Heart right ventricle (tissue), 16 donors: ENCODE measurements around the gene SLC22A2. TPM values are rescaled to one million over a fixed set of nuclear protein-coding genes. Genes with fewer than 3 reads are reported as not detected.
"Not testable (repeated sequence)": the region's sequence is repeated elsewhere in the genome, so short reads cannot be mapped to it uniquely, and the experiment has no call there.

Experiments used
- ATAC-seq, 8 donors: fragments of 200-7000 bp; cut with Tn5 transposase; one replicate each; pipeline ENCODE4 v1.9.1; 2020; ENCODE audit warnings: mild to moderate bottlenecking in 8 of 8, moderate library complexity in 8 of 8, moderate number of reproducible peaks in 1 of 8
- DNase-seq, 2 donors: peaks; one replicate each; pipeline ENCODE4 v3.0.0-alpha.2; 2020
- H3K27ac ChIP-seq, 10 donors: fragments of 200-600 bp; sonication (generic) in 2 of 10; one replicate each; pipeline versions ENCODE4 v1.5.0 to v1.8.0; 2020 to 2022; ENCODE audit warnings: mild to moderate bottlenecking in 3 of 10
- H3K27me3 ChIP-seq, 7 donors: fragments of 200-600 bp; one replicate each; pipeline ENCODE4 v1.8.0; 2021 to 2022; ENCODE audit warnings: mild to moderate bottlenecking in 2 of 7
- H3K36me3 ChIP-seq, 9 donors: fragments of 200-600 bp; sonication (generic) in 1 of 9; one replicate each; pipeline versions ENCODE4 v1.5.0 to v1.8.0; 2020 to 2022; ENCODE audit warnings: mild to moderate bottlenecking in 2 of 9
- H3K4me1 ChIP-seq, 9 donors: fragments of 200-600 bp; sonication (generic) in 1 of 9; one replicate each; pipeline versions ENCODE4 v1.5.0 to v1.8.0; 2020 to 2022; ENCODE audit warnings: mild to moderate bottlenecking in 4 of 9
- H3K4me3 ChIP-seq, 10 donors: fragments of 200-600 bp; sonication (generic) in 2 of 10; one replicate each; pipeline versions ENCODE4 v1.5.0 to v1.8.0; 2020 to 2022; ENCODE audit warnings: mild to moderate bottlenecking in 7 of 10, moderate library complexity in 2 of 10
- H3K9me3 ChIP-seq, 11 donors: fragments of 200-600 bp in 10 of 11; sonication (generic) in 2 of 11; one replicate each; pipeline versions ENCODE4 v1.5.0 to v1.8.0; 2013 to 2022; ENCODE audit warnings: mild to moderate bottlenecking in 2 of 11, control low read depth in 1 of 11, moderate library complexity in 1 of 11
- whole genome bisulfite sequencing, 2 donors: extraction: QIAGEN DNeasy Blood & Tissue Kit; methylation state at CpG; one replicate each; pipeline ENCODE4 v1.1.7; 2013; ENCODE audit warnings: inconsistent platforms in 1 of 2; 5-methylcytosine and 5-hydroxymethylcytosine counted together
- intact Hi-C, 10 donors: fragments of 100-400 bp; cut with DNase I; formaldehyde crosslinking; loops; one replicate each; pipeline versions ENCODE4 v1.11.1 to v1.14.2; 2022
- long read RNA-seq, 3 donors: library from polyadenylated mRNA; unstranded; transcript quantifications; one replicate each; pipeline ENCODE4 v2.0.0, GENCODE V29; 2020 to 2021
- polyA plus RNA-seq, 2 donors: library from polyadenylated mRNA; stranded (reverse); fragments of 200-250 nt; gene quantifications; one replicate each; pipeline ENCODE4 v1.2.3, GENCODE V29; 2013
- total RNA-seq, 10 donors: library from RNA; stranded (reverse); fragmentation: NEBNext Ultra II Directional in 3 of 10; extraction: Animal tissue kit (Norgen Biotek cat#: 25700) in 3 of 10; gene quantifications; one replicate each; pipeline versions ENCODE4 v1.2.1 to v1.2.4, GENCODE V29; 2021 to 2023
- TF ChIP-seq, protein P1 (sequence below), 9 donors: fragments of 200-600 bp; sonication (generic) in 2 of 9; IDR thresholded peaks; one replicate each; pipeline versions ENCODE4 v1.5.0 to v1.8.0; 2021 to 2022; ENCODE audit warnings: antibody characterized with exemption in 9 of 9, mild to moderate bottlenecking in 5 of 9, moderate library complexity in 1 of 9
- donor health status: Arrhythmogenic right ventricular cardiomyopathy.
- donor health status: ischemic (EF 13 %, LVEDD 7.1; RV severe dilation, severe dysfunction).
- donor health status: healthy with polysubstance abuse.
- donor health status: DM: no; HTN: yes; CAD: no.
- donor health status: DM: no; HTN: no; CAD: no.
- donor health status: ischemic (EF 25% LVEDD 6.9; RV normal size, moderate dysfunction).
- donor health status: ischemic (EF 25% LVEDD 5.7; RV mildly dilated, moderate dysfunction).
- donor health status: healthy.
- donor health status: DM: yes; HTN: yes; CAD: no.
- donor health status: Ischemic cardiomyopathy.
- donor health status: ischemic (EF 35%, LVEDD 5.7; RV mildly dilated, moderate dysfunction).
- donor health status: nonischemic (EF 11% LVEDD 7.7; RV severe dilation, severe dysfunction).
- donor health status: DM: yes; HTN: yes; CAD: no.
- donor health status: PGD.
- donor health status: ischemic (EF 29% LVEDD 5.4; RV normal size, mild dysfunction).
- donor health status: nonischemic (EF 23%, LVEDD 6.1; RV moderate dilation, normal function).

Gene SLC22A2
- total RNA-seq (not detected), polyA plus RNA-seq (not detected)
- long read RNA-seq, donor 1: 0 reads
- long read RNA-seq, donor 2: 0 reads
- long read RNA-seq, donor 3: 0 reads

DNA sequence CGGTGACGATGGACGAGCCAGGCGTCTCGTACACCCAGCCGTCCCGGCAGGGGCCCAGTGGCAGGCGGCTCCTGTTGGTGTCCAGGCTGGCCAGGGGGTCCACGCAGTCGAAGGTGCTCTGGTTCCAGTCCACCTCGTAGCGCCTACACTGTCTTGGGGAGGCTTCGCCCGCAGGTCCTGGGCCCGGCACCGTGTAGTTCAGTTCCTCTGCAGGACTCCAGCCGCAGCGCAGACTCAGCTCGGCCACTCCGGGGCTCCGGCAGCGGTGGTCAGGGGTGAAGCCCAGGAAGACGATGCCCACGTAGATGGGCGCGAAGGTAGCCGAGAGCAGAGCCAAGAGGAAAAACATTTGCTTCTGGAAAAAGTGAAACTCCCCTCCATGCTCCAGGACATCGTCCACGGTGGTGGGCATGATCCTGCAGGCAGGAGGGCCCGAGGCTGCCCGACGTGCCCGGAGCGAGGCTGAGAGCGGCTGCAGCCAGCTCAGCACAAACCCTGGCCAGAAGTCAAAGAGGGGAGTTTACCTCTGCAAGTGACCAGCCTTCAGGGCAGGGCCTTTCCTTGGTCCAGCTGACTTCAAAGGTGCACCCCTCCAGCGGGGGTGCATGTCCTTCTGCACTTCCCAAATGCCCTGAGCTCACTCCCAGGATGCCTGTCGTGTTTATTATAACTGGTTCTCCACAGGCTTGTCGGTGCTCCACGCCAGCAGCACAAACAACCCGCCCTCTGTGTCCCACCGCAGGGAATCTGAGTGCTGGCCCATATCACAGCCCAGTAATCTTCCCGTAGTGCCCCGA is at the start of gene SLC22A2:
TSS of gene SLC22A2 (minus strand) at position 476 of the 797 bp plus-strand sequence. CDS start at position 412, 64 bp downstream.
- Histone ChIP-seq H3K4me3 (no peak within 1 kb of the TSS), H3K36me3 (no peaks in the 10 kb centered on the region), H3K27me3 (peaks cover 0 to 18% (median 0%) of the 10 kb centered on the region in 7 donors), H3K27ac (no peak within 1 kb of the TSS), H3K9me3 (no peaks in the 10 kb centered on the region), H3K4me1 (no peaks in the 10 kb centered on the region)
- ATAC-seq (no peak), DNase-seq (no peak)
- intact Hi-C loops: no loop called here
- TF ChIP-seq, protein P1, sequence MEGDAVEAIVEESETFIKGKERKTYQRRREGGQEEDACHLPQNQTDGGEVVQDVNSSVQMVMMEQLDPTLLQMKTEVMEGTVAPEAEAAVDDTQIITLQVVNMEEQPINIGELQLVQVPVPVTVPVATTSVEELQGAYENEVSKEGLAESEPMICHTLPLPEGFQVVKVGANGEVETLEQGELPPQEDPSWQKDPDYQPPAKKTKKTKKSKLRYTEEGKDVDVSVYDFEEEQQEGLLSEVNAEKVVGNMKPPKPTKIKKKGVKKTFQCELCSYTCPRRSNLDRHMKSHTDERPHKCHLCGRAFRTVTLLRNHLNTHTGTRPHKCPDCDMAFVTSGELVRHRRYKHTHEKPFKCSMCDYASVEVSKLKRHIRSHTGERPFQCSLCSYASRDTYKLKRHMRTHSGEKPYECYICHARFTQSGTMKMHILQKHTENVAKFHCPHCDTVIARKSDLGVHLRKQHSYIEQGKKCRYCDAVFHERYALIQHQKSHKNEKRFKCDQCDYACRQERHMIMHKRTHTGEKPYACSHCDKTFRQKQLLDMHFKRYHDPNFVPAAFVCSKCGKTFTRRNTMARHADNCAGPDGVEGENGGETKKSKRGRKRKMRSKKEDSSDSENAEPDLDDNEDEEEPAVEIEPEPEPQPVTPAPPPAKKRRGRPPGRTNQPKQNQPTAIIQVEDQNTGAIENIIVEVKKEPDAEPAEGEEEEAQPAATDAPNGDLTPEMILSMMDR (IDR thresholded peaks at IDR 0.05): no peak
- WGBS, 2 donors: 86 to 87% methylated on average over 43 of the region's 43 CpGs

DNA sequence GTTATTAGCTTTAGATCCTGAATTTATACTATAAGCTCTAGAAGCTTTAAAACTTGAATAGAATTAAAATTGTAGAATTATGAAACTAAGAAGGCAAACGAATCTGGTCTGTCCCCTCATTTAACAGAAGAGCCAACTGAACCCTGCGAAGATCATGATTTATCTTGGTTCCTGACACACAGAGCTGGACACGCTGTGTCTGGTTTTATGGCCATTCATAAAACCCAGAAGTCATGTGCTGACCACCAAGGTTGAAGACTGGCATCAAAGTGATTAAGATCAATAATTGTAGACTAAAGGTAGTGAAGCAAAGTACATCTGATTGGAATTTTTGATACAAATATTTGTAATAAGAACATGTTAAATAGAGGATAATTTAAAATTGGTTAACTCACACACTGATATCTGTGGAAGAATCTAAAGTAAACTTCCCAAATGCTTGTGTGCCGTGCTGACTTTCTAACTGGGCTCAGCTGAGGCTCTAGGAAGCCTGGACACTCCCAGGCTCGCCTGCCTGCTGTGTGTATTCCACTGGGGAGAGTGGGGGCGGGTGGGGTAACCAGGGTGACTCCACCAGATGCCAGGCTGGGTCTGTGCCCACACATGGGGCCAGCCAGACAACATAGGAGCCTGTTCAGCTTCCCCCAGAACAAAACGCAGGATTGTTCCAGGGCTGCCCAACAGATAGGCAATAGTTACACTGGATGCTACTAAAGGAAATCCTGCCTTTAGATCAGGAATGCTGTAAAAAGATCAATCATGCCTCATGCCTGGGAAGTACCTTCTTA is 47.5 kb upstream of the SLC22A2 start:
- Histone ChIP-seq H3K4me1 (peaks cover 0 to 2% (median 0%) of the 10 kb centered on the region in 9 donors), H3K9me3 (peaks cover 0 to 31% (median 10%) of the 10 kb centered on the region in 11 donors), H3K4me3 (no peak overlapping the region), H3K27me3 (no peaks in the 10 kb centered on the region), H3K27ac (no peak overlapping the region), H3K36me3 (no peaks in the 10 kb centered on the region)
- intact Hi-C loops: no loop called here
- TF ChIP-seq, protein P1 (IDR thresholded peaks at IDR 0.05): no peak
- 61 to 65% methylated on average over 7 of the region's 7 CpGs for WGBS, 2 donors
- DNase-seq: no peak
- no peak for ATAC-seq

DNA sequence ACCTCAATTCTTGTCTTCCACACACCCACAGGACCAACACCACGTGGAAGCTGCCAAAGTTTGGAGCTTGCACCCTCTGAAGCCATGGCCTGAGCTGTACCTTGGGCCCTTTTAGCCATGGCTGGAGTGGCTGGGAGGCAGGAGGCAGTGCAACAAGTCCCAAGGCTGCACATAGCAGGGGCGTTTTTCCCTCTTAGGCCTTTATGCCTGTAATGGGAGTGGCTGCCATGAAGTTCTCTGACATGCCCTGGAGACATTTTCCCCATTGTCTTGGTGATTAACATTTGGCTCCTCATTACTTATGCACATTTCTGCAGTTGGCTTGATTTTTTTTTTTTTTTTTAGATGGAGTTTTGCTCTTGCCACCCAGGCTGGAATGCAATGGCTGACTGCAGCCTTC is 45.2 kb upstream of the SLC22A2 start:
- TF ChIP-seq, protein P1 (IDR thresholded peaks at IDR 0.05): no peak
- intact Hi-C loops: no loop called here
- 35 to 54% methylated on average over 2 of the region's 2 CpGs for WGBS, 2 donors

DNA sequence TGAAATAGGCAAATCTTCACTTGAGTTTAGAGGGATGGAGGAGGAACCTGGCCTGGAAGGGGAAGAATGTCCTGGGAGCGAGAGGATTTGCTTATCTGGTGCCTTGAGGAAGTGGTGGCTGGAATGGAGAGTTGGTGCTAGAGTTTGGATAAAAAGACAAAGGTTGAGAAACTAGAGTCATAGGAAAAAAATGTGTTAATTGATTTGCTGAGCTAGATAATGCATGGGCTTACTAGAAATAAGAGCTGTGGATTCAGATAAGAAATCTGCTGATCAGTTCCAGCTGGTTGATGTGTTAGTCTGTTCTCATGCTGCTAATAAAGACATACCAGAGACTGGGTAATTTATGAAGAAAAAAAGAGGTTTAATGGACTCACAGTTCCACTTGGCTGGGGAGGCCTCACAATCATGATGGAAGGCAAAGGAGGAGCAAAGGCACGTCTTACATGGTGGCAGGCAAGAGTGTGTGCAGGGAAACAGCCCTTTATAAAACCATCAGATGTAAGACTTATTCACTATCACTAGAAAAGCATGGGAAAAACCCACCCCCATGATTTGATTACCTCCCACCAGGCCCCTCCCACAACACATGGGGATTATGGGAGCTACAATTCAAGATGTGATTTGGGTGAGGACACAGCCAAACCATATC is 43.9 kb upstream of the SLC22A2 start:
- H3K36me3 ChIP-seq, H3K27ac ChIP-seq, H3K27me3 ChIP-seq, H3K4me1 ChIP-seq, DNase-seq, ATAC-seq, H3K9me3 ChIP-seq, H3K4me3 ChIP-seq, intact Hi-C loops: not testable (repeated sequence)
- 31 to 40% methylated on average over 2 of the region's 2 CpGs for WGBS, 2 donors

More for the DNA sequence above, 45.2 kb upstream of the SLC22A2 start:
- Histone ChIP-seq H3K4me3 (no peak overlapping the region), H3K36me3 (no peaks in the 10 kb centered on the region), H3K4me1 (peaks cover 0 to 4% (median 0%) of the 10 kb centered on the region in 9 donors), H3K27ac (no peak overlapping the region), H3K9me3 (peaks cover 0 to 8% (median 0%) of the 10 kb centered on the region in 11 donors), H3K27me3 (peaks cover 0 to 3% (median 0%) of the 10 kb centered on the region in 7 donors)
- ATAC-seq: no peak
- DNase-seq: no peak
